Type B pancreatic cell (in vitro differentiated cells): ENCODE measurements around the gene CYRIA. TPM values are rescaled to one million over a fixed set of nuclear protein-coding genes. Genes with fewer than 3 reads are reported as not detected.

Source experiments
- DNase-seq: peaks from one replicate; pipeline ENCODE4 v3.0.0; 2021; ENCODE audit warnings: mixed read lengths; ENCODE audit not compliant: unreplicated experiment; ENCODE audit errors: extremely low spot score
- H3K27ac Mint-ChIP-seq: 2 replicates; pipeline ENCODE4 v1.8.0; 2021; ENCODE audit warnings: mild to moderate bottlenecking, mixed read lengths
- H3K27me3 Mint-ChIP-seq: 2 replicates; pipeline ENCODE4 v1.8.0; 2021; ENCODE audit warnings: mixed read lengths
- H3K36me3 Mint-ChIP-seq: 2 replicates; pipeline ENCODE4 v1.8.0; 2021; ENCODE audit warnings: mixed read lengths
- H3K4me1 Mint-ChIP-seq: one replicate; pipeline ENCODE4 v1.8.0; 2021; ENCODE audit warnings: mixed read lengths; ENCODE audit not compliant: unreplicated experiment
- H3K4me3 Mint-ChIP-seq: 2 replicates; pipeline ENCODE4 v1.8.0; 2021; ENCODE audit warnings: mild to moderate bottlenecking, mixed read lengths
- H3K9me3 Mint-ChIP-seq: 2 replicates; pipeline ENCODE4 v1.8.0; 2021; ENCODE audit warnings: mixed read lengths
- CTCF ChIP-seq: fragments of 200-600 bp; sonication (generic); conservative IDR thresholded peaks from 2 replicates; pipeline ENCODE4 v1.5.0; 2021; ENCODE audit warnings: antibody characterized with exemption, mild to moderate bottlenecking
- total RNA-seq: library from RNA; stranded (reverse); gene quantifications from 2 replicates; pipeline ENCODE4 v1.2.1, GENCODE V29; 2021; ENCODE audit warnings: low replicate concordance

Gene CYRIA
- total RNA-seq, 1 donor from 2014 or later: 6.5 TPM

GRCh38 chr2:16660114-16660513, 5.5 kb downstream of the CYRIA start:
- Mint-ChIP-seq H3K27ac (no peak overlapping the region), H3K9me3 (no peaks in the 10 kb centered on the region), H3K36me3 (peaks cover 3% of the 10 kb centered on the region), H3K4me1 (peaks cover 15% of the 10 kb centered on the region), H3K27me3 (peaks cover 14% of the 10 kb centered on the region), H3K4me3 (no peak overlapping the region)
- DNase-seq: no peak
- no peak for TF ChIP-seq CTCF

GRCh38 chr2:16658076-16658739, 7.4 kb downstream of the CYRIA start:
- H3K36me3 Mint-ChIP-seq: peaks cover 3% of the 10 kb centered on the region
- peaks cover 2% of the 10 kb centered on the region for H3K27me3 Mint-ChIP-seq
- no peak for TF ChIP-seq CTCF
- H3K4me1 Mint-ChIP-seq: peaks cover 11% of the 10 kb centered on the region
- no peaks in the 10 kb centered on the region for H3K9me3 Mint-ChIP-seq
- DNase-seq: no peak
- no peak overlapping the region for H3K27ac Mint-ChIP-seq
- H3K4me3 Mint-ChIP-seq: no peak overlapping the region

GRCh38 chr2:16657671-16658070, 8.0 kb downstream of the CYRIA start:
- H3K27ac Mint-ChIP-seq: no peak overlapping the region
- H3K9me3 Mint-ChIP-seq: no peaks in the 10 kb centered on the region
- TF ChIP-seq CTCF: no peak
- DNase-seq: no peak
- H3K4me3 Mint-ChIP-seq: no peak overlapping the region
- H3K36me3 Mint-ChIP-seq: peaks cover 3% of the 10 kb centered on the region
- H3K4me1 Mint-ChIP-seq: peaks cover 13% of the 10 kb centered on the region
- peaks cover 2% of the 10 kb centered on the region for H3K27me3 Mint-ChIP-seq

GRCh38 chr2:16656784-16657391, 8.7 kb downstream of the CYRIA start:
- Mint-ChIP-seq H3K4me3 (no peak overlapping the region), H3K27ac (no peak overlapping the region), H3K27me3 (peaks cover 2% of the 10 kb centered on the region), H3K9me3 (no peaks in the 10 kb centered on the region), H3K36me3 (peaks cover 3% of the 10 kb centered on the region), H3K4me1 (peaks cover 16% of the 10 kb centered on the region)
- no peak for DNase-seq
- TF ChIP-seq CTCF: no peak

GRCh38 chr2:16655905-16656642, 9.6 kb downstream of the CYRIA start:
- Mint-ChIP-seq H3K4me3 (no peak overlapping the region), H3K27ac (peak overlapping the region; percentile 10)

More at GRCh38 chr2:16655905-16656642, 9.6 kb downstream of the CYRIA start:
- H3K9me3 Mint-ChIP-seq: no peaks in the 10 kb centered on the region
- H3K4me1 Mint-ChIP-seq: peaks cover 23% of the 10 kb centered on the region
- H3K36me3 Mint-ChIP-seq: no peaks in the 10 kb centered on the region
- DNase-seq: no peak
- H3K27me3 Mint-ChIP-seq: no peaks in the 10 kb centered on the region
- no peak for TF ChIP-seq CTCF
